Muscle layer of colon (tissue), 2 donors: ENCODE results near the gene HS3ST6.
"Not testable (repeated sequence)": the region's sequence is repeated elsewhere in the genome, so short reads cannot be mapped to it uniquely, and the experiment has no call there.

Experiments
- H3K27ac ChIP-seq: one replicate; pipeline ENCODE4 v1.7.0; 2013; ENCODE audit warnings: low read depth, mild to moderate bottlenecking, low read length, moderate library complexity
- H3K27me3 ChIP-seq, 2 donors: one replicate each; pipeline ENCODE4 v1.7.0; 2013; ENCODE audit warnings: low read length in 2 of 2, mild to moderate bottlenecking in 2 of 2; ENCODE audit not compliant: insufficient read depth in 2 of 2, control insufficient read depth in 1 of 2
- H3K36me3 ChIP-seq: one replicate; pipeline ENCODE4 v1.7.0; 2013; ENCODE audit warnings: mild to moderate bottlenecking, low read length; ENCODE audit not compliant: insufficient read depth
- H3K4me1 ChIP-seq: one replicate; pipeline ENCODE4 v1.7.0; 2013; ENCODE audit warnings: mild to moderate bottlenecking, low read length; ENCODE audit not compliant: insufficient read depth
- H3K4me3 ChIP-seq, 2 donors: one replicate each; pipeline ENCODE4 v1.7.0; 2013; ENCODE audit warnings: low read length in 2 of 2, low read depth in 1 of 2, mild to moderate bottlenecking in 1 of 2, moderate library complexity in 1 of 2
- H3K9ac ChIP-seq: one replicate; pipeline ENCODE4 v1.7.0; 2013; ENCODE audit warnings: low read length
- H3K9me3 ChIP-seq: one replicate; pipeline ENCODE4 v1.7.0; 2013; ENCODE audit warnings: mild to moderate bottlenecking, low read length
- donor health status: abdominal sarcoma.
- donor health status: Adenocarcinoma of cecum.

The HS3ST6 gene

DNA sequence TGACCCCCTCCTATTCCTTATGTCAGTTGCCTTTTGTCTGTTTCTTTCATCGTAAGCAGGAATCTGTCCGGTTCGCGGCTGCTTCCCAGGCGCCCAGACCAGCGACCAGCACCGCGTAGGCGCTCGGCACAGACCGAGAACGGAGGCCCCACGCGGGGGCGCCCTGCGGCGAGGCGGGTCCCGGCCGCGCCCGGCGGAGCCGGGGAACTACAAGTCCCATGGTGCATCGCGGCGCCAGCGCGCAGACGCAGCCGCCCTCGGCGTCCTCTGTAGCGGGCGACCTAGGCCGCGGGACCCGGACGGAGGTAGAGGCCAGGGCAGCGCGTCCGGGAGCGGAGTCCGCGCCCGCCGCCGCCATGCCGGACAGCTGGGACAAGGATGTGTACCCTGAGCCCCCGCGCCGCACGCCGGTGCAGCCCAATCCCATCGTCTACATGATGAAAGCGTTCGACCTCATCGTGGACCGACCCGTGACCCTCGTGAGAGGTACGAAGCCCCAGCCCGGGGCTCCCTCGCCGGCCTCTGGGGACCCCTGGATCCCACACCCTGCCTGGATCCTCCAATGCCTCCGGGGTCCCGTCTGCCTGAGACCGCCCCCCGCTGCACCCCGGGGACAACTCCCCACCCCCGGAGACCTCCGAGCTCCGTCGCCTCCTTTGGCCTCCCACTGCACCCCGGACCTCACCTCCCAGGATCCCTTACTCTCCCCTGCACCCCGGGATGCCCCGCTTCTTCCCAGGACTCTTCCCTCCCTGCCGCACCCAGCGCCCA, 41.2 kb upstream of the HS3ST6 start, which contains the start of gene NDUFB10:
TSS of gene NDUFB10 (plus strand) at position 270 of the 771 bp plus-strand sequence. CDS start at position 357, 87 bp downstream.
- Histone ChIP-seq H3K9ac (peak within 1 kb of the TSS; percentile 53), H3K36me3 (peaks cover 32% of the 10 kb centered on the region), H3K27me3 (no peaks in the 10 kb centered on the region), H3K4me3 (peak within 1 kb of the TSS; percentile 70 to 79), H3K4me1 (peaks cover 24% of the 10 kb centered on the region), H3K27ac (peak within 1 kb of the TSS; percentile 86), H3K9me3 (no peaks in the 10 kb centered on the region)

DNA sequence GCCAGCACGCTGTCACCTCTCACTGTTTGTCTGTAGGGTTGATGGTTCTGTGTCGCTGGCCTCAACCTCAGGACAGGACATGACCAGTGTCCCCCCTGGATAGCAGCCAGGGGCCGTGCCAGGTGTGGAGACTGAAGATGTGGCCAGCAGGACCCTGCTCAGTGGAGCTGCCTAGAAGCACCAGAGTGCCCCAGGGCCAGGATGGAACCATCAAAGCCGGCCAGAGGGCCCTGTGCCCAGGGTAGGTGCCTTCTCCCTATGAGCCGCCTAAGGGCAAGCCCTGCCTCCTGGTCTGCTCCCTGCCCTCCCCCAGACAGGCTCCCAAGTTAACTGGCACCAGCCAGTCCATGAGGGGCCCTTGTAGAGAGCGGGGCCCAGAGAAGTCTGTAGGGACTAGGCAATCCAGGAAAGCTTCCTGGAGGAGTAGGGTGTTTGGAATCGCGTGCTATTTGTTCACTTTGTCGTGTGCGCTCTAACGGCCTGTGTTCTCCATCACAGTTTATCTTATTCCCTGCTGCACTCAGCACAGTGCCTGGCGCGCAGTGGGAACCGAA, 40.6 kb upstream of the HS3ST6 start:
- Histone ChIP-seq H3K9me3 (no peaks in the 10 kb centered on the region), H3K27ac (peak overlapping the region; percentile 86), H3K4me3 (peak overlapping the region; percentile 70 to 79), H3K27me3 (no peaks in the 10 kb centered on the region), H3K36me3 (peaks cover 31% of the 10 kb centered on the region), H3K9ac (no peak overlapping the region), H3K4me1 (peaks cover 21% of the 10 kb centered on the region)

DNA sequence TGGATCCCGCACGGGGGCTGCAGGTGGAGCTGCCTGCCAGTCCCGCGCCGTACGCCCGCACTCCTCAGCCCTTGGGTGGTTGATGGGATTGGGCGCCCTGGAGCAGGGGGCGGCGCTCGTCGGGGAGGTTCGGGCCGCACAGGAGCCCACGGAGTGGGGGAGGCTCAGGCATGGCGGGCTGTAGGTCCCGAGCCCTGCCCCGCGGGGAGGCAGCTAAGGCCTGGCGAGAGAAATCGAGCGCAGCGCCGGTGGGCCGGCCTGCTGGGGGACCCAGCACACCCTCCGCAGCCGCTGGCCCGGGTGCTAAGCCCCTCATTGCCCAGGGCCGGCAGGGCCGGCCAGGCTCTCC, 39.9 kb upstream of the HS3ST6 start:
- H3K36me3 ChIP-seq: peaks cover 24% of the 10 kb centered on the region
- H3K27me3 ChIP-seq, H3K27ac ChIP-seq, H3K9ac ChIP-seq, H3K9me3 ChIP-seq, H3K4me3 ChIP-seq: not testable (repeated sequence)
- H3K4me1 ChIP-seq: peaks cover 15% of the 10 kb centered on the region

DNA sequence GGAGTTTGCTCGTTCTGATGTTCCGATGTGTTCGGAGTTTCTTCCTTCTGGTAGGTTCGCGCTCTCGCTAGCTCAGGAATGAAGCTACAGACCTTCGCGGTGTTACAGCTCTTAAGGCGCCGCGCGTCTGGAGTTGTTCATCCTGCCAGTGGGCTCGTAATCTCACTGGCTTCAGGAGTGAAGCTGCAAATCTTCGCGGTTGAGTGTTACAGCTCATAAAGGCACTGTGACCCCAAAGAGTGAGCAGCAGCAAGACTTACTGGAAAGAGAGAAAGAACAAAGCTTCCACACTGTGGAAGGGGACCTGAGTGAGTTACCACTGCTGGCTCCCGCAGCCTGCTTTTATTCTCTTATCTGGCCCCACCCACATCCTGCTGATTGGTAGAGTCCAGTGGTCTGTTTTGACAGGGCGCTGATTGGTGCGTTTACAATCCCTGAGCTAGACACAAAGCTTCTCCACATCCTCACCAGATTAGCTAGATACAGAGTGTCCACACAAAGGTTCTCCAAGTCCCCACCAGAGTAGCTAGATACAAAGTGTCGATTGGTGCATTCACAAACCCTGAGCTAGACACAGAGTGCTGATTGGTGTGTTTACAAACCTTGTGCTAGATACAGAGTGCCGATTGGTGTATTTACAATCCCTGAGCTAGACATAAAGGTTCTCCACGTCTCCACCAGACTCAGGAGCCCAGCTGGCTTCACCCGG, 39.4 kb upstream of the HS3ST6 start:
- H3K4me1 ChIP-seq: peaks cover 15% of the 10 kb centered on the region
- H3K27ac ChIP-seq, H3K4me3 ChIP-seq, H3K9me3 ChIP-seq, H3K27me3 ChIP-seq, H3K9ac ChIP-seq: not testable (repeated sequence)
- H3K36me3 ChIP-seq: peaks cover 19% of the 10 kb centered on the region

DNA sequence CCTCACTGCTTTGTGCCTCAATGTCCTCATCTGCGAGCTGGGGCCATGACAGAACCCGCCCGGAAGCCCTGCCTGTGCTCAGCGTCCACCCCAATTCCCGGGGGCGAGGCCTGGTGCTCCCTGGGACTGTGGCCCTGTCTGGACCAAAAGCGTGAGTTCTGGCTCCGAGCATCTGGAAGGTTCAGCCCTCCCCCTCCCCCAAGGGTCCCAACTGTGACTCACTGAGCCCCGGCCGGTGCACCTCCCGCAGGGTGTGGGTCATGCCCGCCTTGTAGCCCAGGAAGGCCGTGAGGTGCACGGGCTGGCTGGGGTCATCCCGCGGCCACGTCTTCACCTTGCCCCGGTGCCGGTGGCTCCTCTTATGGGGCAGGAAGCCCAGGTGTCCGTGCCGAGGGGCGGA, 35.5 kb upstream of the HS3ST6 start:
- no peak overlapping the region for H3K9ac ChIP-seq
- H3K9me3 ChIP-seq: no peaks in the 10 kb centered on the region
- H3K4me1 ChIP-seq: peaks cover 1% of the 10 kb centered on the region
- H3K27me3 ChIP-seq: no peaks in the 10 kb centered on the region
- no peak overlapping the region for H3K4me3 ChIP-seq
- no peak overlapping the region for H3K27ac ChIP-seq
- H3K36me3 ChIP-seq: no peaks in the 10 kb centered on the region

DNA sequence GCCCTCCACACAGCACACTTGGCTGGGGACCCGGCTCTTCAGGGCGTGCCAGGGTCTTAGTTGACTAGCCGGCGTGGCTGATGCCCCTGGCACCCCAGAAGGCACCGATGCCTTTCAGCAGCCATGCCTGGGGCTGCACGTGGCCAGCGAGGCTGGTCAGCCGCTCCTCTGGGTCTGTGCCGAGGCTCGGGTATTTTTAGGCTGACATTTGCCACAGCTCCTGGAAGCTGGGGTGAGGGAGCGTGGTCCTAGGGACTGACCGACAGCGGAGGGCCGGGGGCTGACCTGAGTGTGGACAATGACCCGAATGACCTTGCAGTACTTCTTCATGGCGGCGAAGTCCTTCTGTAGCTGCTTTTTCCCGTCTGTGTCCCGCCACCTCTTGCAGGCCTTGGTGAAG, 32.3 kb upstream of the HS3ST6 start:
- no peak overlapping the region for H3K27ac ChIP-seq
- no peaks in the 10 kb centered on the region for H3K27me3 ChIP-seq
- H3K9ac ChIP-seq: no peak overlapping the region
- no peaks in the 10 kb centered on the region for H3K36me3 ChIP-seq
- H3K4me1 ChIP-seq: no peaks in the 10 kb centered on the region
- no peaks in the 10 kb centered on the region for H3K9me3 ChIP-seq
- H3K4me3 ChIP-seq: no peak overlapping the region

DNA sequence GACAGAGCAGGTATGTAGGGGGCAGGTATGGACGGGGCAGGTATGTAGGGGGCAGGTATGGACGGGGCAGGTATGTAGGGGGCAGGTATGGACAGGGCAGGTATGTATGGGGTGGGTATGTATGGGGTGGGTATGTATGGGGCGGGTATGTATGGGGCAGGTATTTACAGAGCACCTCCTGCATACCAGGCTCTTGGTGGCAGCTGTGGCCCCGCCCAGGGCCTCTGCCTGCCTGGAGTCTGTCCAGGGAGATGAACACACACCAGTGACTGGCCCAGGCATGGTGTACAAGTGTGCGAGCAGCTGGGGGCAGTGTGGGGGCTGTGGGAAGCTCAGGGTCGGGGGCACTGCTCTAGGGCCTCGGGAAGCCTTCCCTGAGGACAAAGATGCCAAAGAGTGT, 31.8 kb upstream of the HS3ST6 start:
- H3K27ac ChIP-seq: no peak overlapping the region

DNA sequence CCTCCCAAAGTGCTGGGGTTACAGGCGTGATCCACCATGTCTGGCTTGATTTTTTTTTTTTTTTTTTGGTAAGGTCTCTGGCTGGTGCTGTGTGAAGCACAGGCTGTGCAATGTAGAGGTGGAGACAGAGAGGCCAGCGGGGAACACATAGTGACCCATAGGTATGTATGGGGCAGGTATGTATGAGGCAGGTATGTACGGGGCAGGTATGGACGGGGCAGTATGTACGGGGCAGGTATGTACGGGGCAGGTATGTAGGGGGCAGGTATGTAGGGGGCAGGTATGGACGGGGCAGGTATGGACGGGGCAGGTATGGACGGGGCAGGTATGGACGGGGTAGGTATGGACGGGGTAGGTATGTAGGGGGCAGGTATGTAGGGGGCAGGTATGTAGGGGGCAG, 31.3 kb upstream of the HS3ST6 start:
- Histone ChIP-seq H3K4me1 (no peaks in the 10 kb centered on the region), H3K4me3 (no peak overlapping the region), H3K9me3 (no peaks in the 10 kb centered on the region), H3K9ac (no peak overlapping the region), H3K27ac (no peak overlapping the region), H3K36me3 (no peaks in the 10 kb centered on the region), H3K27me3 (no peaks in the 10 kb centered on the region)

More for the DNA sequence above, 31.8 kb upstream of the HS3ST6 start:
- Histone ChIP-seq H3K27me3 (no peaks in the 10 kb centered on the region), H3K4me3 (no peak overlapping the region), H3K4me1 (no peaks in the 10 kb centered on the region), H3K36me3 (no peaks in the 10 kb centered on the region), H3K9me3 (no peaks in the 10 kb centered on the region), H3K9ac (no peak overlapping the region)

DNA sequence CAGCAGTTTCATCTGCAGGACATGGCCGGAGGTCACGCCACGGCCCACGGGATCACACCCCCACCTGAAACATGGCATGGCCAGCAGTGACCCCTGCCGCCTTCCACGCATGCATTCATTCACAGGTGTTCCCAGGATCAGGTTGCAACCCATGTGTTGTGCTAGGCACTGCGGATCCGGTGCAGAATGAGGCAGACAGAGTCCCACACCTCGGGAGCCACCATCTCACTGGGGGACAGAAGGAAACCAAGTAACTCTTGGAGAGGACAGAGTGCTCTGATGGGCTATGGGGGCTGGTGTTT, 29.1 kb upstream of the HS3ST6 start:
- H3K27ac ChIP-seq: no peak overlapping the region
- H3K27me3 ChIP-seq: no peaks in the 10 kb centered on the region
- H3K36me3 ChIP-seq: no peaks in the 10 kb centered on the region
- peaks cover 3% of the 10 kb centered on the region for H3K4me1 ChIP-seq
- H3K9ac ChIP-seq: no peak overlapping the region
- no peaks in the 10 kb centered on the region for H3K9me3 ChIP-seq
- H3K4me3 ChIP-seq: no peak overlapping the region

DNA sequence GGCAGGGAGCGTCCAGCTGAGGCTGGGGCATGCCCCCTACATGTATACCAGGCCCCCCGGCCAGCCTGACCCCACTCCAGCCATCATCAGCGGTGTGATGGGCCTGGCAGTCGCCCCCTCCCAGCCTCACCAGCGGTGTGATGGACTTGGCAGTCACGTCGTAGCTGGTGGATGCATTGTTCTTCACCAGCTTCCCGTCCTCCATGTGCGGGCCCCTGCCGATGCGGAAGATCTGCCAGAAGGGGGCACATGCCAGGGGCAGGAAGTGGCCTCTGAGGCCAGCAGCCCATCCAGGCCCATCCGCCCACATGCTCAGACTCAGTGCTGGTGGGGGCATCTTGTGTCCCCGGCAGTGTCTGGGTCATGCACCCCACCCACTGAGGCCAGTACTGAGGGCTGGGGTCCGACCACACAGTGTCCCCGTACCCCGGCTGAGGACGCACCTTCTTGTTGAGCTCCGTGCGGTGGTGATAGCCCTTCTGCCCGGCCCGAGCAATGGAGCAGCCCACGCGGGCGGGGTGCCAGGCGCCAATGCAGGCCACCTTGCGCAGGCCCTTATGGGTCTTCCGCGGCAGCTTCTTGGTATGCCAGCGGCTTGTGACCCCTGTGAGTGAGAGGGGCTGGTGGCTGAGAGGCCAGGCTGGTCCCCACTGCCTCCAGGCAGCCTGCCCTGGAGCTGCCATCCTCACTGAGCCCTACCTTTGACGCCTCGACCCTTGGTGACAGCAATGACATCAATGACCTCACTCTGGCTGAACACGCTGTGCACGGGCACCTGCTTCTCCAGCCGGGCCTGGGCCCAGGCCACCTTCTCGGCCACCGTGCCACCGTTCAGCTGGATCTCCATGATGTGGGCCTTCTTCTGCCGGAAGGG, 28.5 kb upstream of the HS3ST6 start:
- Histone ChIP-seq H3K4me3 (no peak overlapping the region), H3K9ac (no peak overlapping the region), H3K27me3 (no peaks in the 10 kb centered on the region), H3K36me3 (no peaks in the 10 kb centered on the region), H3K9me3 (no peaks in the 10 kb centered on the region), H3K27ac (no peak overlapping the region), H3K4me1 (peaks cover 9% of the 10 kb centered on the region)
